CD4-positive, alpha-beta T cell treated with Interleukin-2 at 100 ng/mL for 4 hours (primary cell): ENCODE results near the gene PMFBP1.

Experiments
- DNase-seq: peaks from one replicate; pipeline ENCODE4 v3.0.0-alpha.2; 2020; ENCODE audit warnings: low spot score

Gene PMFBP1

DNA sequence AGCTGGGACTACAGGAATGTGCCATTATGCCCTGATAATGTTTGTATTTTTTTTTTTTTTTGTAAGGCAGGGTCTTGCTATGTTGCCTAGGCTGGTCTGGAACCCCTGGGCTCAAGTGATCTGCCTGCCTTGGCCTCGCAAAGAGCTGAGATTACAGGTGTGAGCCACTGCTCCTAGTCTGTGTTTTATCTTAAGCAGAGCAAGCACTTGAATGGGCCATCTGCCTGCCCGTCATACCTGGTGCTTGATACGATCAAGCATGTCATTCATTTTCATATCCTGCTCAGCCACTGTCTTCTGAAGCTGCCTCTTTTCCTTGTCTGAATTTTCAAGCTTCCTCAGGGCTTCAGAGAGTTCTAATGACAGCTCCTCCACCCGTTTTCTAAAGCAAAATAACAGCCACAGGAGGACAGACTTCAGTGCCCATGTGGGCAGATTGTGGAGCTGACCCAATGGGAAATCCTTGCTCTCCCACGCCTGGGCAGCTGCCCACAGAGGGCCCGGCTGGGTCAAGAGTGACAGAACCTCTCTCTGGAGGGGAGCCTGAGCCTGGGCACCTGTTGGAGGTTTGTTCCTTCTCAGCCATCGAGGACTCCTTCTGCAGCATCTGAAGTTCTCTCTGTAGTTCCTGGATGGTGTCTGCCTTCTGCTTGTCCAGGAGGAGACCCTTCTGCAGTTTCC is 41.8 kb downstream of the PMFBP1 start:
- DNase-seq, result no peak

DNA sequence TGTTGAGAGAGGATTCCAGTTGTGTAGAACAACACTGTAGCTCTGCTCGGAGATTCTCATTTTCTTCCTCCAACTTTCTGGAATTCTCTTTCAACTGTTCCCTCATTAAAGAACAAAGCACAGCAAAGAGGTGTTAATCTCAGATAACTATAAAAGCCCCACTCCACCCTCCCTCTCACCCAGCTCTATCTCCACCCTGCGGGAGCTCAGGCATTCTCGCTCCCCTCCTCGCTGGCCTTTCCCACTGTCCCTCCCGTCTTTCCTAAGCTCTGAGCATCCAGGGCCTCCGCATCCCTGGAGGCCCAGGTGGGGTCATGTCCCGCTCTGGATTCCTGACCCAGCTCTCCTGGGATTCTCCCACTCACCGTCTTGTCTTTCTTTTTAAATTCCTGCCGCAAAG is 43.3 kb downstream of the PMFBP1 start:
- no peak for DNase-seq

DNA sequence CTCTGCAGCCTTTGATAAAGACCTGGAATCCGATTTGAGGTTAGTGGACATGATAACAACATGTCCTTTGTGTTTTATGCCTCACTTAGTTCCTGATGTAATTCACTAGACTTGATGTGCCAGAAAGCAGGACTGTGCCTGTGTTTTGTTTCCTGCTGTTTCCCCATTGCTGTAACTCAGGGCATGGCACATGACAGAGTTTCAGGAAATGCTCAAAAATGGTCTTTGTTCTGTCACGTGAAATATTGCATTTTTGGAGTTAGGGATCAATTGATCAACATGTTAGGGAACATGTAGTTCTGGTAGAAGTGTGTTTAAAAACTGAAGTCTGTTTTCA is 45.6 kb downstream of the PMFBP1 start:
- DNase-seq, result no peak

DNA sequence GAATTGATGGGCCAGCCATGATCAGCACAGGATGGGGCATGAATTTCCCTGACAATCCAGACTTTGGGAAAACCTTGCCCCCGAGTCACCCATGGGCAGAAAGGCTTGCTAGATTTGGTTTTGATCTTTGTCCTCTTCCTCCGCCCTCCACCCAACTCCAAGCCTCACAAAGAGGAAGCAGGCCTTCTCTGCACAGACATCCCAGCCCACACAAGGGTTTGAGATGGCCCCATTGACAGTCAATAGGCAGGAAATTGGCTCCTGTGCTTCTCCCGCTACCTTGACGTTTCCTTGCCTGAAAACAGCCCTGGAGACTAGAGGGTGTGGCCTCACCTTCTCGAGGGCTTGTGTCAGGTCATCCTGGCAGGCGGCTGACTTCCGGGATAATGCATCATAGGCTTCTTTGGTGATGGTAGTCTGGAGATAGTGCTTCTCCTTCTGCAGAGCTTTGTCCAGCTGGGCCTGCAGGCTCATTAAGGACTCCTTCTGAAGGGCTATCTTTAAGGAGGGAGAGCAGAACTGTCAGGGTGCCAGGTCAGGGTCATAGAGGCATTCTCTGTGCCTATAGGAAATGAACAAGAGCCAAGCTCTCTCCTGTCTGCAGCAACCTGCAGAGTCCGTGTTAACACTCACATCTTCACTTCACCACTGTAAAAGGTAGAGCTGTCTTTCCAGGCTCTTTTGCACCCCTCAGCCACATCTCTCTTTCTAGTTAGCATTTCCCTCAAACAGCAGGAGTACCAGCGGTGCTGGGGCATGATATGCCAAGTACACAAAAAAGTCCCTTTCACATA is 46.1 kb downstream of the PMFBP1 start:
- no peak for DNase-seq

DNA sequence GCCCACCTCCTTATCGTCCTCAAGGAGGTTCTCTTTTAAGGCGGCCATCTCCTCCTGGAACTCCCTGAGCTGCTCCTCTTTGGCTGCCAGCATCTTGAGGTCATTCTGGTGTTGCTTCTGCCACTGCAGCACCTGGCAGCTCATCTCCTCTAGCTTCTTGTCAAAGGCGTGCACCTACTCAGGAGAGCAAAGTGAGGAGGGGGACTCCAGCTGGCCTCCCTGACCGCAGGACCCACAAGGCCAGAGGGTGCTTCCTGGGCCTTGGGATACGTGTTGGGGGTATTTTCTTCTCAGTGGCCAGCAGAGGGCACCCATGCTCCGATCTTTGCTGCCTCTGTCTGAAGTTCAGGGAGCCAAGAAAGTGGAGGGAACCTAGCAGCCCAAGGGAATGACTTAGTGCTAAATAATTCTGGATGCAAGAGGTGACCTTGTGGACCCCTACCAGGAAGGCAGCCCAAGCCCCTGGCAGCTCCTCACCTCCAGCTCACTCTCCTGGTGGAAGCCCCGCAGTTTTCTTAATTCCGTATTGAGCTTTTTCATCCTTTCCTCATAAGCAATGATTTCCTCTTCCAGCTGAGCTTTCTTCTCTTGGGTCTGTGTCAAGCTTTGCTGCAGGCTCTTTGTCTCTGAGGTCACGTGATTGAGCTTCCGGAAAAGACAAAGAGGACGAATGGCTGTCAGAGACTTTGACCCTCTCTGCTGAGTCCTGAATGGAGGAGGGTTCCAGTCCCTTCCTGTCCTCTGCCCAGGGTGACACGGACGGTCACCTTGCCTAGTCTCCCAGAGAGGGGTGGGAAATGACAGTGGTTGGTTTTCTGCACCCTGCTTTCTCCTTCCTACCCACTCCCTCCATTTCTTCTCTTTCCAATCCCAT is 47.0 kb downstream of the PMFBP1 start:
- peak; percentile 54 for DNase-seq

DNA sequence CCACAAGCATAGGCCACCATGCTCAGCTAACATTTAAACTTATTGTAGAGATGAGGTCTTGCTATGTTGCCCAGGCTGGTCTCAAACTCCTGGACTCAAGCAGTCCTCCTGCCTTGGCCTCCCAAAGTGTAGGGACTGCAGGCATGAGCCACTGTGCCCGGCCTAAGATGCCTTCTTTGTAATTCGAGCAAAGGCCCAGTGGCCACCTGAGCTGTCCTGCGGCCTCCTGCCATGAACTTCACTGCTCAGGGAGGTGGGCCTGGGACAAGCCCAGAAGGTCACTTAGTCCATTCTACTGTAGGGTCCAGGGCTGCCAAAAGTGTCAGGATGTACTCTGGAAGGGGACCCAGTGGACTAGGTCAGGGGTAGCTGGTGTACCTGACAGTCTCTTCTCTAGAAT is 47.8 kb downstream of the PMFBP1 start:
- DNase-seq, result no peak

DNA sequence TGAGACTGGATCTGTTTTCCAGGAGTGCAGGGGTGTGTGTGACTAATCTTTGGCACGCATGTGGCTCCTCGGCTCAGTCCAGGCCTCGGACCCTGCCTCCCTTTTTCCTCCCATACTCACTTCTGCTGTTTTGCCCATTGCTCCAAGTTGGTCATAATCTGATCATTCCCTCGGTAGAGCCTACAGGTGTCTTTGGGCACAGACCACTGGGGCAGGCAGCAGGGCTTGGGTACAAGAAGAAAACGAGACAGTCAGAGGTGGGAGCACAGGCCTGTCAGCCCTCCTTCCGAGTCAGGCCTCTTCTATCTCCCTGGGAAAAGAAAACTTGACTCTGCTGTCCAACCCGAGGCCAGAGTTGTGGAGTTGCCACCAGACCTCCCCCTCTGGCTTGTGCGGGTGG is 48.5 kb downstream of the PMFBP1 start:
- no peak for DNase-seq

DNA sequence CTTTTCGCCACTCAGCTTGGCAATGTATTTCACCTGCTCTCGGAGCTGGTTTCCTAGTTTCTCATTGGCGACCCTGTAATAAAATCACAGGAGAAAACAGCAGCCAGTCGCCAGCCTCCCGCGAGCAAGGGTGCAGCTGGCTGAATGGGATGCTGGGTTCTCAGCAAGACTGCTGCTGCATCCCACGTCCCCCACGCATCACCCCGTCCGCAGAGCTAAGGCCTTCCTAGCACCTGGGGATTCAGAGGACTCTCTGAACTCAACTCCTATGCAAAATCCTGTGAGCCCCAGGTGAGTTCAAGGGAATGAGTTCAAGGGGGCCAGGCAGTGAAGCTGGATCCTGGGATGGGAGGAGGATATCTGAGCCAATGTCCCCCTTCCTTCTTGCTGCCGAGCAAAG is 49.0 kb downstream of the PMFBP1 start:
- DNase-seq, result no peak

DNA sequence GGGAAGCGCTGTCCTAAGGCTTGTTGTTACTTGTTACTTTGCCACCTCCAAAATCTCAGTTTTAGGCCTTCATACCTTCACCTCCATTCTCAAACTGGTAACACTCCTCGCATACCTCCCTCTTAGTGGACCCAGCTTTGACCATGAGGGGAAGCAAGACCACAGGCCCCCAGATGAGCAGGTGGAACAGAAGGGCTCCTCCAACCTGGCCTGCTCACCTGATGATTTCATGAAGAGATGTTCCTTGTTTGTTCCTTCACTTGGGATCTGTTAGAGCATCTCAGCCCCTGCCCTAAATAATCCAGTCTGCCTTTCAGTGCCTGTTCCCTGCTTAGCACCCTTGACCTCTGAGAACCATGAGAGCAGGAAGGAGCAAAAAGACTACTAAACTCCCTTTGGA is 49.6 kb downstream of the PMFBP1 start:
- DNase-seq, result no peak

DNA sequence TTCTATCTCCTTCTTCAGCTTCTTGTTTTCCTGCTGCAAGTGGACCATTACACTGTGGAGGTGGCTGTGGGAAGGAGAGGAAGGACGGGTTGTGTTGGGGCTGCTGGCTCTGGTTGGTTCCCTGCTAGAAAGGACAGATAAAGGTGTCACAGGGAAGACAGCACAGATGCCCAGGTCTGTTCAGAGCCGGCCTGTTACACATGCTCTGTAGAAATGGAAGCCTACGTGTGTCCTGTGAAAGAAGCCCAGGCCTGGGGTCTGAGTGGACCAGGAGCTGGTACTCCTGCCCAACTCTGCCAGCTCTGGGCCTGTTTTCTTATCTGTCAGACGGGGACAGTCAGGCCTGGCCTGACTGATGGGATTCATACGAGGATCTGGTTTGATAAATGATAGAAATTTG is 51.9 kb downstream of the PMFBP1 start:
- DNase-seq, result no peak

DNA sequence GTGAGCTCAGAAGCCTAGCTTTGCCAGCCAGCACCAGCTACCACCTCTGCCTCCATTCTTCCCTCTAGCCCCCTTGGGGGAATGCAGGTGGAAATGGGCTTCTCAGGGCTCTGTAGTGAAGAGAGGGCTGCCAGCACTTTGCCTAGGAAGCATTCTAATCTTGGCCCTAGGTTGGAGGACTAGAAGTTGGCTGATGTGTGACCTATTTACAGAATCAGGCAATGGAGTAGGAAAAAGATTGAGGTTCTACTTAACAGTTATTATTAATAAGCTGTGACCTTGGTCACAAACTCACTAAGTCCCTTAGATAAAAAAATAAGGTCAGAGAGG is 58.4 kb downstream of the PMFBP1 start:
- no peak for DNase-seq

DNA sequence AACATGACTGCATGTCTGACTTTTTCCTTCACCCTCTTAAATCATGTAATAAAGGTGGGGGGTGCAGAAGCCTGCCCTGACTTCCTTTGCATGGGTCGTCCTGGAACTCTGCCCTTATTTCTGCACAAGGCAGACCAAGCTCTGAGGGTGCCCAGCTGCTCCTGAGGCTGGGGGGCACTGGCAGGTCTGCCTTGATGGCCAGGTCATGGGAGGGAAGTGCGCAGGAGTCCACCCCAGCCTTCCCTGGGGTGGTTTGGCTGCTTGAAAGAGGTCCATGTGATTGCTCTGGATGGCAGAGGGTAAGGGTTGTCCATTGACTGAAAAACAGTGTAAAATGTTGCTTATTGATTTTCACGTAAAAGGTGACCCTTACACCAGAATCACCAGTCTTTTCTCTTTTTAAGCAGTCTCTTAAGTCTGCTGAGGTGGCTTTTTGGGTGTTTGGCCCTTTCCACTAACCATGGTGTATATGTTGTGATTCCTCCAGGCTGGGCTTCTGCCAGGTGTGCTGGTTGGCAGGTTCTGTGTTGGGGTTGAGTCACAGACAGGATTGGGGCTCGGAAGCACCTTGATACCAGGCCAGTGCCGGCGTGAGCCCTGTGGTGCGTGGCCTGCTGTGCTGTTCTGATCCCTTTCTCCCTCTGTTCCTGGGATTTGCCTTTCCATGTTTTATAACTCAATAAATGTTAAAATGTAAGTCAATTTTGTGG is 58.9 kb downstream of the PMFBP1 start:
- DNase-seq, result no peak

DNA sequence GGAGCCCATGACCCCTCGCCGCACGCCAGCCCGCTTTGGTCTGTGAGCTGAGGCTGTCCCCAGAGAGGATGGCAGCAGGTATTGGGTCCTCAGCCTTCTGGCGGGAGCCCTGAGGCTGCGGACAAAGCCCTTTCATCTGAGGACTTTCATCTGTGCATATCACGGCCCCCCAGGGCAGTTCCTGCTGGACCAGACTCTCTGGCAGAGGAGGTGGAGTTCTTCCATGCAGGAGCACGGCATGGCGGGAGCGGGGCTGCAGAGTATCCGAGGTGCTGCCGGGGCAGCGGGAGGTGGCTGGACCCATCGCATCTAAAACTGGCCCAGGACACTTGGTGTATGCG is 59.5 kb downstream of the PMFBP1 start:
- no peak for DNase-seq

DNA sequence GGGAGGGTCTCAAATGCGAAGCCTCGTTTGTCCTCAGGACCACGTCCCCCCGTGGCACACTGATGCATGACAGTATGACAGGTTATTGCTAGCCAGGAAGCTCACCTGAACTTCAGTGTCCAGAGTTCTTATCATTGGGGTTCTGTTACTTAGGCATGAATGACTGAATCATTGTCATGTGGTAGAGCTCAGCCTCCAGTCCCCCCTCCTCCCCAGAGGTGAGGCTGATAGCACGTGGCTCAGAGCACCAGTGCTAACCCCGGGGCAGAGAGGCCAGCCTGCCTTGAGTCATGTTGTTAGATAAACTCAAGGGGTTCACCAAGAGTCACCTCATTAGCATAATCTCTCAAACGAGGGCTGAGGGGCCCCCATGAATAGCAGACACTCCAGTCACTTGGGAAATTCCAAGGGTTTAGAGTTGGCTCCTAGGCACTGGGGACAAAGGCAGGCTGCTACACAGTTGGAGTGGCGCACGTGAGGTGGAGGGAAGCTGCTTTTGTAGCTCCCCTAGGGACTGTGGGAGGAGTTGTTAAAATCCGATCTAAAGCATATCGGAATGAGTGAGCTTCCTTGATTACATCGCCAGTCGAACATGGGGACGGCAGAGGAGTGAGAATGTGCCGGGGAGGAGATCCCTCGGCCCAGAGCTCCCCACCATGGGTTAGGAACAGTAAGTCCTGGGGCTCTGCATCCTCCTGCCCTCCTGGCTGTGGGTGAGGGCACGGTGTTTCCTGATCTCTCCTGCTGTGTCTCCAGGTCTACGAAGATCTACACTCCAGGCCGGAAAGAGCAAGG is 60.1 kb downstream of the PMFBP1 start:
- no peak for DNase-seq

DNA sequence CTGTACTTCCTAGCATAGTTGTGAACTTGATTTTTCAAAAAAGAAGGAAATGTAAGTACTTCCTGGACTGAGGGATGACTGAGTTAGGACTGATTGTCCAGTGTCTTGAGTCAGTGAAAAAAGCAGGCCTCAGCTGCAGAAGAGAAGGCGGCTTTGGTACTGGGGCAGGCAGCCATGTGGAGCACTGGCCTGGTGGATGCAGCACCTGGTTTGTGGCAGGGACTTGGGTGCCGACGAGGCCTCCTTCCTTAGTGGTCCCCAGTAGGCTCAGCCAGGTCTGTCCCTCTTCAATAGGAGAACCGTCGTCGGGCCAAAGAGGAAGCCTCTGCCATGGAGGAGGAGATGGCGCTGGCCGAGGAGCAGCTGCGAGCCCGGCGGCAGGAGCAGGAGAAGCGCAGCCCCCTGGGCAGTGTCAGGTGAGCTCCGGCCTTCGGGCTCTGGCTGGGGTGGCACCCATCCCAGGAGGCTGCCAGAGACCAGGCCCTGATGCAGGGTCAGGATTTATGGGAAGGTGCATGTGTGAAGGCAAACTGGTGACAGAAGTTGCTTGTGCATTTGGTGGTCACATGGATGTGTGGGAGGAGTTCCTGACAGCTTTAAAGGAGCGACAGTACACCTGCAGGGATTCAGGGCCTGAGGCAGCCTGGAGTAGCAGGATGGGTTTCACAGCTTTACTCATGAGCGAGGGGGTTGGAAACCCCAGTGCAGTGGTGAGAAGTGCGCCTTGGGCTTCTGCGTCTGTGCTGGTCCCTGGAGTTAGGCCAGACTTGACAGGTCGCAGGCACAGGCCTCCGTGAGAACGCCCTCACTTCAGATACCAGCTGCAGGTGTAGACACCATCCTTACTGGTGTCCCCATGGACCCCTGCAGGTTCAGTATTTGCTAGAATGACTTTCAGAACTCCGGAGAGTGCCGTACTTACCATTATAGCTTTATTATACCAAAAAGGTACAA is 61.0 kb downstream of the PMFBP1 start:
- DNase-seq, result no peak

DNA sequence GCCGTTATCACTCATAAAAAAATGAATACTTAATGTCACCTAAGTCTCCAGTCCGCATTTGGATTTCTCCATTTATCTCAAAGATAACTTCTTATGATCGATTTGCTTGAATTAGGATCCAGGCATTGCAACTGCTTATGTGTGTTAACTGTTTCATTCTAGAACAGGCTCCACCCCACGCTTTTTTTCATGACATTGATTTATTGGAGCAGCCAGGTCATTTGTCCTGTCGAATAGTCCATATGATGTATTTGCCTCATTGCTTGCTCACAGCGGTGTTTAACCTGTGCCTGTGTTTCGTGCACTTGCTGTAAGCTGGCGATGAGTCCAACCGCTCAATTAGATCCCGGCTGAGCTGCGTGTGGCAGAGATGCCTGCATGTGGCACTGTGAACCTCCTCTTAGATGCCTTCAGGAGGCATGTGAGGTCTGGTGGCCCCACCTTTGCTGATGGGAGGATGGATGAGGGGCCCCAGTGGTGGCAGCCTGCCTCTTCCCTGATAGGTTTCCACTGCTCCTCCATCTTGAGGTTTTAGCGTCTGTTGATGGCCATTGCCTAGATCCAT is 61.9 kb downstream of the PMFBP1 start:
- no peak for DNase-seq

DNA sequence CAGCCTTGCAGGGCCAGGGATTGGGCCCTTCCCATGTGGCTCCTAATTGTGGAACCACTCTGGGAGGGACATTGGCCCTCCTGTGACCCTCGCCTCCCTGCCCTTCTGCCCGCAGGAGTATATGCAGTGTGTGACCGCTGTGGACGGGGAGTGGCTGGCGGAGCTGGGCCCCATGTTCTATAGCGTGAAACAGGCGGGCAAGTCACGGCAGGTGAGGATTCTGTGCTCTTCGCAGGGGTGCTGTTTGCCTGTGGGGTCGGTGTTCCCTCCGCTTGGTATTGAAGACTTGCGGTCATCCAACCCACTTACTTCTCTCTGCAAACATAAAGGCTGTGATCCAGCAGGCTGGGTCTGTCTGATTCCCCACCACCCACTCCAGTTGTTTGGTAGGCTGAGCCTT is 62.7 kb downstream of the PMFBP1 start:
- DNase-seq, result no peak

DNA sequence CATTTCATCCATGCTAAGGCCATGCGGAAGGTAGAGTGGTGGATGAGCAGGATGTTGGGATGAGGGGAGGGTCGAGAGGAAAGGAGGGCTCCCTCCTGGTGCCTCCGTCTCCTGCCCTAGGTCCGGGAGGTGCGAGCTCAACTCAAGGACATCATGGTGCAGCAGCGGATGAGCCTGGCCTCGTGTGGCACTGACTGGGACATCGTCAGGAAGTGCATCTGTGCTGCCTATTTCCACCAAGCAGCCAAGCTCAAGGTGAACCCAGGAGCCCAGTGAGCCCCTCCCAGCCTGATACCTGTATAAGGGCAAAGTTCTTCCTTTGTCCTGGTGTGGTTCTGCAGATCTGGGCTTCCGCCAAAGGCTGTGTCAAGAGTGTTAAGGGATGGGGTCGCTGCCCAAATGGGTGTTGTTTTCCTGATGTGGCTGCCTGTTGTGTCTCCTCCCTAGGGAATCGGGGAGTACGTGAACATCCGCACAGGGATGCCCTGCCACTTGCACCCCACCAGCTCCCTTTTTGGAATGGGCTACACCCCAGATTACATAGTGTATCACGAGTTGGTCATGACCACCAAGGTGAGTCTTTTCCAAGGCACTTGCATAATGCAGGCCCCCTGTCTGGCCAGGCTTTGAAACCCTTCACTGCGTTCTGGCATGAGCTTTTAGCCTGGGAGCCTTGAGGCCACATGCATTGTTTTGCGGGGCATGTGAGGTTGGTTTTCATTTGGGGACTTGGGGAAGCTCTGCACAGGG is 63.4 kb downstream of the PMFBP1 start:
- DNase-seq, result no peak

DNA sequence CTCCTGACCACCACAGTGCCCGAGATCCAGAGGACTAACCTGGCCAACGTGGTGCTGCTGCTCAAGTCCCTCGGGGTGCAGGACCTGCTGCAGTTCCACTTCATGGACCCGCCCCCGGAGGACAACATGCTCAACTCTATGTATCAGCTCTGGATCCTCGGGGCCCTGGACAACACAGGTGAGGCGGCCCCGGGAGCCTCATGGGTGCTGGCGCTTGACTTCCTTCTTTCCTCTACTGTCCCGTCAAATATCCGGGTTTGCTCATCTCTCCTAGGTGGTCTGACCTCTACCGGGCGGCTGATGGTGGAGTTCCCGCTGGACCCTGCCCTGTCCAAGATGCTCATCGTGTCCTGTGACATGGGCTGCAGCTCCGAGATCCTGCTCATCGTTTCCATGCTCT is 64.6 kb downstream of the PMFBP1 start:
- no peak for DNase-seq

DNA sequence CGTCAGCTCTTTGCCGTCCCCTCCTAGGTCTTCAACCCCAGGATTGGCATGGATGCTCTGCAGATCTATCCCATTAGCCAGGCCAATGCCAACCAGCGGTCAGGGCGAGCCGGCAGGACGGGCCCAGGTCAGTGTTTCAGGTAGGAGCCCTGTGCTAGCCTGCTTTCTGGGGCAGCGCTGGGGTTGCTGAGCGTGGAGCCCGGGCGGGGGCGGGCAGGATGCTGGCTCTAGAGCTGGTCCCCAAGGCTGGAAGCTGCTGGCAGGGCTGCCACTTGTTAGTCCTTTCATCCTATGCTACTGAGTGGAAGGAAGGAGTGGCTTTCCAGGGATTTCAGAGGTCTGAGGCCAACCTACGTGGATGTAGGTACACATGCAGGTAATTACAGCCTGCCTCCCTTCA is 66.0 kb downstream of the PMFBP1 start:
- no peak for DNase-seq
